LHCN-M2 (cell line): ENCODE measurements around the gene SLIT1. TPM values are rescaled to one million over a fixed set of nuclear protein-coding genes. Genes with fewer than 3 reads are reported as not detected.
"Not testable (repeated sequence)": the region's sequence is repeated elsewhere in the genome, so short reads cannot be mapped to it uniquely, and the experiment has no call there.

ENCODE experiments used
- DNase-seq: peaks from one replicate; pipeline ENCODE4 v3.0.0-alpha.2; 2012; ENCODE audit warnings: low read depth
- total RNA-seq: library from RNA; depleted of rRNA; stranded (reverse); fragments of >200 nt; gene quantifications from 2 replicates; pipeline ENCODE4 v1.2.3, GENCODE V29; 2014

The SLIT1 gene
- total RNA-seq, 1 experiment from 2014 or later, result under 0.01 TPM

DNA sequence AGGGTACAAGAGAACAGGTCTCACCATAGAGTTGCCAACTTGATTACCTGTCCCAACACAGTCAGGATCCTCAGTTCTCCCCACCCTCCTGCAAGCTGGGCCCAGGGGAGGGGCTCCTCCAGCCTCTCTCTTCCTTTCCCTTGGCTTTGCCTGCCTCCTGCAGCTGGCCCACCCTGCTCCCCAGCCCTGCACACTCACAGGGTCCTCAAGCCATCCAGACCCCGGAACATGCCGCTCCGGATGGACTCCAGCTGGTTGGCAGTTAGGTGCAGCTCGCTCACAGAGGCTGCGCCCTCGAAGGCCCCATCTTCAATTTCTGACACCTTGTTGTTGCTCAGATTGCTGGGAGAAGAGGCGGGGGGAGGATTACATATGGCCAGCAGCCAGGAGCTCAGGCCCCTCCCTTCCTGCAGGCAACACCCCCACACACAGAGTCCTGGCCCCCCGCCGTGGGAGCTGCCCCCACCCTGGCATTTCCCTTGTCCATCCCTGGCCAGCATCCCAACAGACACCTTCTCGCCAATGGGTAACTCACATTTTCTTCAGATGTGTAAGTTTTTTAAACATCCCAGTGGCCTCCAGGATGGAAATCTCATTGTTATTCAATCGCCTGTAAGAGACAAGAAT, 139.2 kb downstream of the SLIT1 start:
- DNase-seq, result no peak

- DNase-seq, result no peak
Measured at GRCh38 chr10:97043563-97043855, 142.2 kb downstream of the SLIT1 start.

DNA sequence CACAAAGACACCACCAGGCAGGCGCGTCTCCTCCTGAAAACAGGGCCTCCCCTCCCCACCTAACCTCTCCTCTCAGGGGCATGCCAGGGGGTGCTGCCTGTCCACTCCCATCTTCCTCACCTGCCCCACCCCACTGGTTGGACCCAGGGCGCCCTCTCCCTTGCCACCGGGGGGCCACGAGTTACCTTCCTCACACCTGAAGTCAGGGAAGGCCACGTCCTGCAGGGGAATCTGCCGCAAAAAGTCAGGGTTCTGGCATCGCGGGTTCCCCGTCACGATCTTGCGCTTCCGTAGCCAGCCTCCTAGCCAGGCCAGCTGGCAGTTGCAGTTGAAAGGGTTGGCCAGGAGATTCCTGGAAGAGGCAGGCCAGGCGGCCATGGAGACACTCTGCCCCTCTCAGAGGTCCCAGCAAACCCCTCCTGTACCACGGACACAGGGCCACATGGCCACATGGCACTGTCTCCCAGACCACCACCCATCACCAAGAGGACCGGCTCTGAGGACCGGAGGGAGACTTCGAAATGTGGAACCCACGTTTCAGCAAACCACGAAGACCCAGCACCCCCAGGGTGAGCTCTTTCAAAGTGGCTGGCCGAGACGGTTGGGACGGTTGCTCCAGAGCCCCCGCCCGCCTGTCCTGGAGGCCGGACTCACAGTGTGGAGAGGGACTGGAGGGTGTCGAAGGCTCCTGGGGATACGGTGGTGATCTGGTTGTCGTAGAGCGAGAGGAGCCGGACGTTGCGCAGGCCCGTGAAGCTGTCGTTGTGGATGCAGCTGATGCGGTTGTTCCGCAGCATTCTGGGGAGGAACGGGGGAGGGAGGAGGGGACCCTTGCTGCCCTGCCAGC, 142.8 kb downstream of the SLIT1 start:
- DNase-seq, result no peak

GRCh38 chr10:97042081-97042480, 143.7 kb downstream of the SLIT1 start:
- no peak for DNase-seq

DNA sequence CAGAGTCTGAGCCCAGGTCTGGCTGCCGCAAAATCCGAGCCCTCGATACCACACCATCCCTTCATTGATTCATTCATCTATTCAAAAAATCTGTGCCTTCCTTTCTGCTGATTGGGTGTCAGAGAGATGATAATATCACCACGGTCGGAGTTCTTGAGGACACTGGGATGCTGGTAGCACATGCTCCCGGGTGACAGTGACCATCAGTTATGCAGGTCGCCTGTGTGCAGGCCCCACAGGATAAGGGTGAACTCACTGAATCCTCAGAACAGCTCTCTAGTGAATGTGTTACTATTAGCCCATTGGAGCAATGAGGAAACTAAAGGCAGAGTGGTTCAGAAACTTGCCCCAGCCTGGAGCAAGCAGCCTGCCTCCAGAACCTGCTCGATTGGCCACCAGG, 145.1 kb downstream of the SLIT1 start:
- no peak for DNase-seq

DNA sequence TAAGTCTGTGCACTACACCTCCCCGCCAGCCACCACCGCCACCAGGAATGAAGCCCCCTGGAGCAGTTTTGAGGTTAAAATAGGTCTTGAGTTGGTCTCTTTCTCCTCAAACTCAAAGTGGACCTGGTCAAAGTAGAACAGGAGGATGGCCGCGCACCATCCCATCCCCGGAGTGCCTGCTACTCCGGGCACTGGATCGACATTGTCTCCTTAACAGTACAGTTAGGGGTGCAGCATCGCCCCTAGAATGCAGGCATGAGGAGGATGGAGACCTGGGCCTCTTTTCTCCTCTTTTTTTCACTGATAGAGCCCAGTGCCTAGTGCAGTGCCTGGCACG, 145.5 kb downstream of the SLIT1 start:
- DNase-seq, result no peak

GRCh38 chr10:97039538-97040247, 146.1 kb downstream of the SLIT1 start:
- DNase-seq, result no peak

- DNase-seq, result no peak
Measured at GRCh38 chr10:97038688-97039087, 147.1 kb downstream of the SLIT1 start.

DNA sequence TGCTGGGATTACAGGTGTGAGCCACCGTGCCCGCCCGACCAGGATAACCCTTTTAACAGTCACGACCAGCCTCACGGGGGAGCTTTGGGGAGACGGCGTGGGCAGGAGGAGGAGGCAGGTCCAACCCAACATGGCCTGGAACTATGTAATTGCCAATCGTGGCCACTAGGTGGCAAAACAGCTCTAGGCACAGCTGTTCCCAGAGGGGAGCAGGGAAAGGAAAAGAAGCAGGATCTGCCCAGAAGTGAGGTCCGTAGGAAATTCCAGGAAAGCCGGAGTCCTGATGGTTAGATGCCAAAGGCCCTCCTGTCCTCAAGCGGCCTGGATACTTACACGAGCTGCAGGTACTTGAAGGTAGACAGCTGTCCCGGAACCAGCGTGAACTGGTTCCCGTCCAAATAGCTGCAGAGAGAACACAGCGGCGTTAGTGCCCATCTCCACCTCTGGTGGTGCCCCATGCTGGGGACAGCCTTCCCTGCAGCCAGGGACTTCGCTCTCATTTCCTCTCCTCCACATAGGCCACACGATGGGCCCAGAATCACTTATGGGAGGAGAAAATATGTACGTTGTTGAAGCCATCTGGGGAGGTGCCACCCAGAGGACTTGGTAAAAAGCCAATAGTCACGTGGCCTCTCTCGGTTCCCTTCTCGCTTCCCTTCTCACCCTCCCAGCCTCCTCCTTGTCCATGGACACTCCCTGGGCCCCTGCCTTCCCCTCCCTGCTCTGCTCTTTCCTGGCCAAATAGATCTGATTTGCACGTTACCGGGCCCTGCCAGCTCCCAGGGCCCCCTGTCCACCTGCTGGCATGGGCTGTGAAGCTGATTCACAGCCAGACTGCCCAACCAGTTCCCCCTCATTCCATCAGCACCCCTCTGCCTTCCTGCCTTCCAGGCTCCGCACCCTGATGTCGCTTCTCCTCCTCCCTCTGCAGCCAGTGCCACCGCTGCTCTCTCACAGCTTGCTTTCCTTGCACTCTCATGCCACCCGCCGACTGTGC, 148.1 kb downstream of the SLIT1 start:
- peak; percentile 81 for DNase-seq

GRCh38 chr10:97034958-97035769, 150.6 kb downstream of the SLIT1 start:
- DNase-seq, result no peak

DNA sequence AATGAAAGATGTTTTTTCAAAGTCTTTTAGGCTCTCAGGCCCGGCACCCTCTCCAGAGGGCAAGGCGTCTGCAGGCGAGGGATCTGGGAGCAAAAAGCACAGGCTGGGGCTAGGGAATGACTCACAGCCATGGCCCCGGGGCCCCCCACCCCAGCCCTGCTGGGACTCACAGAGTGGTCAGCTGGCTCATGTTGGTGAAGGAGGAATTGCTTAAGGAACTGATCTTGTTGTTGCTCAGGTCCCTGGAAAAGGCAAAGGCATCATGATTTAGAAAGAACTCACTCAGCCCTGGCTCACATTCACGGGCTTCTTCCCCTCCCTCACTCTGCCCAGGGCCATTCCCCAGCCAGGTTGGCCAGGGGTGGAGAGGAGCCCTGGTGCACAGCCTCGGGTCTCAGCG, 151.5 kb downstream of the SLIT1 start:
- DNase-seq, result no peak

DNA sequence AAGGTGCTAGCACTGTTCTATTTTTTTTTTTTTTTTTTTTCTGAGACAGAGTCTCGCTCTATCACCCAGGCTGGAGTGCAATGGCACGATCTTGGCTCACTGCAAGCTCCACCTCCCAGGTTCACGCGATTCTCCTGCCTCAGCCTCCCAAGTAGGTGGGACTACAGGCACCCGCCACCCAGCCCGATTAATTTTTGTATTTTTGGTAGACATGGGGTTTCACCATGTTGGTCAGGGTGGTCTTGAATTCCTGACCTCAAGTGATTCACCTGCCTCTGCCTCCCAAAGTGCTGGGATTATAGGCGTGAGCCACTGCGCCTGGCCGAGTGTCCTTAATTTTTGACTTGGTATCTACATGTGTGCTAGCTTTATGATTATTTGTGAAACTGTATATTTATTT, 151.9 kb downstream of the SLIT1 start:
- not testable (repeated sequence) for DNase-seq

DNA sequence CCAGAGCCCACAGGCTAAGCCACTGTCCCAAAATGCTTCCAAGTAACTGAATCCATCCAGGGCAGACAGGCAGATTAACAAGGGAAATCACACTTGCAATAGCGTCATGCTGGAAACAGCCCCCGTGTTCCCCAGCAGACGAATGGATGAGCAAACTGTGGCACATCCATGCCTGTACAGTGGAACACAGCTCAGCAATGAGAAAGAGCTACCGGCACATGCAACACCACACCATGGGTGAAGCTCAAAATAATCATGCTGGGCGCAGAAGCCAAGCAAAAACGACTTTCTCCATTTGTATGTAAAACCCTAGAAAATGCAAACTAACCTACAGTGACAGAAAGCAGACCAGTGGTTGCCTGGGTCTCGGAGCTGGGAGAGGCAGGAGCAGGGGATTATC, 153.1 kb downstream of the SLIT1 start:
- DNase-seq, result no peak

GRCh38 chr10:97031459-97031858, 154.3 kb downstream of the SLIT1 start:
- DNase-seq, result no peak

DNA sequence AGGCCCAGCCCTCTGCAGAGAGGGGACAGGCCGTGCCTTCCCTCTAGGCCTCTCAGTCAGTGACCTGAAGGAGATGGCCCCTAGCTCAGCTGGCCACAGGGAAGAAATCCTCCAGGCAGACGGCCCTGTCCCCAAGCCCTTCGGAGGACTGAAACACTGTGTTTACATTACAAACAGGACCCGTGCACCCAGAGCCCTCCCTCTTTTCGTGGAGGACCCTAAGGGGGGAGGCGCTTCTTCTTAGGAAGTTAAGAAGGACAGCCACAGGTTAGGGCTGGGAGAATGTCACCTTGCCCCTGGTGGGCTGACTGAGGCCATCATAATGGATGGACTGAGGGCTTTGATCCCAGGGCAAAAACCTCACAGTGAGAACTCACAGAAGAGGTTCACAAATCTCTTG, 154.9 kb downstream of the SLIT1 start:
- no peak for DNase-seq

DNA sequence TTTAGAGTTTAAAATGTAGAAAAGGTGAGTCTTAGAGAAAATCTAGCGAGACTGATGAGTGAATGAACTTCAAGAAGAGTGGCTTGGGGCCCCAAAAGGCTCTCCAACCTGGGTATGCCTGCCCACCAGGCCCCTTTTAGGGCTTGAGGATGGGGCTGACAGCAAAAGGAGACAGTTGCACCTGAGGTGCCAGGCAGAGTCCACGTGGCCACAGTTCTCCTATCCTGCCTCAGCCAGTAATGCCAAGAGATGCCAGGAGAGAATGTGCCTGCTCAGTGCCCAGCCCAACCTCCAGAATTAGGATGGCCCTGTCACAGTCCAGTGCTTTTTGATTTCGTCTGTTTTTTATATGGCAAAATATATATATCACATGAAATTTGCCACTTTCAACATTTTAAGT, 156.5 kb downstream of the SLIT1 start:
- no peak for DNase-seq

- no peak for DNase-seq
Measured at GRCh38 chr10:97028832-97029178, 157.0 kb downstream of the SLIT1 start.

- peak; percentile 49 for DNase-seq
Measured at GRCh38 chr10:97028126-97028831, 157.5 kb downstream of the SLIT1 start.

DNA sequence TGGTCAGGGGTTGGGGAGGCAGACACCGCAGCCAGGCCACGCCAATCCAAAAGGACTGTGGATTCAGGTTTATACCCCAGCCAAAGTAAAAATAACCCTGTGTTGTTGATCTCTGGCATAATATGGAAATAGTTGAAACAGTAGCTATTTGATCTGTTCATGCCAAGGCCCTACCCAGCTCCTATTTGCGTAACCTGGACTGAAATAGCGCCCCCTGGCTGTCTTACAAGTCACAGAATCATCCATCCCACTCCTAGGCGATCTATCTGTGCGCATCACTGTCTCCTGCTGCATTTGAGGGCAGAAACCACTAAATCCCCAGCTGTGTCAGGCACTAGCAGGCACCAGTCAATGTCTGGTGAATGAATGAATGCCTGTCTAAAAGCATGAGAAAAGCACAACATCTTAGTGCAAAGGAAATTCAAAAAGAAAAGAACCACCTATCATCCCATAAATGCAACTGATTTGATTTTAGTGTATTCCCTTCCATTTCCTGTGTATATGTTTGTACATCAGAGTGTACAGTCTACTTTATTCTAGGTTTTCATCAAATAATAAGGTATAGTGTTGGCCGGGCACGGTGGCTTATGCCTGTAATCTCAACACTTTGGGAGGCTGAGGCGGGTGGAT, 160.0 kb downstream of the SLIT1 start:
- DNase-seq, result peak; percentile 52
